OCI-LY3 (cell line): ENCODE results near the gene FLYWCH2.
"Not testable (repeated sequence)": the region's sequence is repeated elsewhere in the genome, so short reads cannot be mapped to it uniquely, and the experiment has no call there.

Experiments used
- CTCF ChIP-seq: fragments of 200-600, 300-600 bp; sonication (generic); IDR thresholded peaks from 2 replicates; pipeline ENCODE4 v1.5.1; 2014; ENCODE audit warnings: antibody characterized with exemption, low read length, low read depth
- EZH2phosphoT487 ChIP-seq: fragments of 200-600 bp; shearing (Covaris generic); IDR thresholded peaks from 2 replicates; pipeline ENCODE4 v1.6.1; 2018; ENCODE audit warnings: antibody characterized with exemption, mixed run types, low read depth

GRCh38 chr16:2943716-2944115 is 60.7 kb downstream of the FLYWCH2 start:
- TF ChIP-seq CTCF, EZH2phosphoT487: not testable (repeated sequence)
